ENCODE data around the gene TCF12. TPM values are rescaled to one million over a fixed set of nuclear protein-coding genes. Genes with fewer than 3 reads are reported as not detected.
"Not testable (repeated sequence)": the region's sequence is repeated elsewhere in the genome, so short reads cannot be mapped to it uniquely, and the experiment has no call there.

The TCF12 gene
- polyA plus RNA-seq, 3 donors = 15.8 to 52.5 (median 27.6) TPM

- Histone ChIP-seq H3K27me3 (ENCODE audit: control insufficient read depth in 2 of 2, insufficient read depth in 2 of 2, low read length in 2 of 2) (no peaks in the 10 kb centered on the region), H3K79me2 (ENCODE audit: insufficient read depth, low read length) (peaks cover 96% of the 10 kb centered on the region), H3K36me3 (replicated peaks in 1 of 2; ENCODE audit: control insufficient read depth in 1 of 2, insufficient read depth in 2 of 2, low read length in 2 of 2) (peaks cover 18 to 68% of the 10 kb centered on the region in 2 donors), H4K20me1 (ENCODE audit: insufficient read depth, low read length) (peaks cover 62% of the 10 kb centered on the region), H3K9ac (ENCODE audit: insufficient read depth, low read length, poor library complexity, severe bottlenecking) (no peak overlapping the region), H3K4me1 (ENCODE audit: control insufficient read depth in 1 of 2, insufficient read depth in 2 of 2, low read length in 2 of 2) (no peaks in the 10 kb centered on the region), H3K4me3 (replicated peaks in 1 of 3; ENCODE audit: low read depth in 2 of 3, low read length in 3 of 3) (no peak overlapping the region), H3K4me2 (replicated peaks; ENCODE audit: extremely low read depth, low read length, poor library complexity, severe bottlenecking) (no peak overlapping the region), H3K27ac (ENCODE audit: low read depth in 1 of 2, low read length in 2 of 2) (no peak overlapping the region), H2AFZ (ENCODE audit: insufficient read depth, low read depth, low read length, poor library complexity, severe bottlenecking) (no peak overlapping the region), H3K9me3 (replicated peaks in 1 of 2; ENCODE audit: control insufficient read depth in 1 of 2, insufficient read depth in 1 of 2, low read length in 2 of 2) (peaks cover 0 to 5% of the 10 kb centered on the region in 2 donors)
- intact Hi-C loops (cut with micrococcal nuclease) = no loop called here
- Mint-ChIP-seq H3K27me3 (ENCODE audit: low read depth in 3 of 3) (no peaks in the 10 kb centered on the region), H3K4me3 (no peak overlapping the region), H3K9me3 (peaks cover 0 to 7% (median under 1%) of the 10 kb centered on the region in 7 donors), H3K4me1 (peaks cover 21% of the 10 kb centered on the region), H3K27ac (peak overlapping the region in 1 of 7 donors; percentile 26), H3K36me3 (peaks cover 53 to 67% of the 10 kb centered on the region in 2 donors)
- TF ChIP-seq, protein P1, sequence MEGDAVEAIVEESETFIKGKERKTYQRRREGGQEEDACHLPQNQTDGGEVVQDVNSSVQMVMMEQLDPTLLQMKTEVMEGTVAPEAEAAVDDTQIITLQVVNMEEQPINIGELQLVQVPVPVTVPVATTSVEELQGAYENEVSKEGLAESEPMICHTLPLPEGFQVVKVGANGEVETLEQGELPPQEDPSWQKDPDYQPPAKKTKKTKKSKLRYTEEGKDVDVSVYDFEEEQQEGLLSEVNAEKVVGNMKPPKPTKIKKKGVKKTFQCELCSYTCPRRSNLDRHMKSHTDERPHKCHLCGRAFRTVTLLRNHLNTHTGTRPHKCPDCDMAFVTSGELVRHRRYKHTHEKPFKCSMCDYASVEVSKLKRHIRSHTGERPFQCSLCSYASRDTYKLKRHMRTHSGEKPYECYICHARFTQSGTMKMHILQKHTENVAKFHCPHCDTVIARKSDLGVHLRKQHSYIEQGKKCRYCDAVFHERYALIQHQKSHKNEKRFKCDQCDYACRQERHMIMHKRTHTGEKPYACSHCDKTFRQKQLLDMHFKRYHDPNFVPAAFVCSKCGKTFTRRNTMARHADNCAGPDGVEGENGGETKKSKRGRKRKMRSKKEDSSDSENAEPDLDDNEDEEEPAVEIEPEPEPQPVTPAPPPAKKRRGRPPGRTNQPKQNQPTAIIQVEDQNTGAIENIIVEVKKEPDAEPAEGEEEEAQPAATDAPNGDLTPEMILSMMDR (IDR thresholded peaks at IDR 0.05) = no peak
- no peak for DNase-seq
- no CpG with 5 or more reads among the region's 2 CpGs for WGBS (ENCODE audit: insufficient coverage)
These were observed 12.3 kb downstream of the TCF12 start for GRCh38 chr15:56930669-56931313.

GRCh38 chr15:56931639-56932508 lies 13.4 kb downstream of the TCF12 start:
- Histone ChIP-seq H2AFZ (ENCODE audit: insufficient read depth, low read depth, low read length, poor library complexity, severe bottlenecking) (no peak overlapping the region), H3K27ac (ENCODE audit: low read depth in 1 of 2, low read length in 2 of 2) (peak overlapping the region in 1 of 2 donors; percentile 11), H3K4me1 (ENCODE audit: control insufficient read depth in 1 of 2, insufficient read depth in 2 of 2, low read length in 2 of 2) (no peaks in the 10 kb centered on the region), H3K9me3 (replicated peaks in 1 of 2; ENCODE audit: control insufficient read depth in 1 of 2, insufficient read depth in 1 of 2, low read length in 2 of 2) (peaks cover 0 to 5% of the 10 kb centered on the region in 2 donors), H3K27me3 (ENCODE audit: control insufficient read depth in 2 of 2, insufficient read depth in 2 of 2, low read length in 2 of 2) (no peaks in the 10 kb centered on the region), H3K4me3 (replicated peaks in 1 of 3; ENCODE audit: low read depth in 2 of 3, low read length in 3 of 3) (no peak overlapping the region), H3K9ac (ENCODE audit: insufficient read depth, low read length, poor library complexity, severe bottlenecking) (no peak overlapping the region), H3K4me2 (replicated peaks; ENCODE audit: extremely low read depth, low read length, poor library complexity, severe bottlenecking) (no peak overlapping the region), H4K20me1 (ENCODE audit: insufficient read depth, low read length) (peaks cover 63% of the 10 kb centered on the region), H3K79me2 (ENCODE audit: insufficient read depth, low read length) (peaks cover 96% of the 10 kb centered on the region), H3K36me3 (replicated peaks in 1 of 2; ENCODE audit: control insufficient read depth in 1 of 2, insufficient read depth in 2 of 2, low read length in 2 of 2) (peaks cover 17 to 58% of the 10 kb centered on the region in 2 donors)
- WGBS (ENCODE audit: insufficient coverage) = no CpG with 5 or more reads among the region's 1 CpG
- peaks cover 50 to 66% of the 10 kb centered on the region in 2 donors for H3K36me3 Mint-ChIP-seq
- H3K9me3 Mint-ChIP-seq = peaks cover 1 to 13% (median 6%) of the 10 kb centered on the region in 7 donors
- TF ChIP-seq, protein P1 (IDR thresholded peaks at IDR 0.05) = no peak
- DNase-seq = no peak
- H3K27ac Mint-ChIP-seq = no peak overlapping the region
- intact Hi-C loops (cut with micrococcal nuclease) = no loop called here
- peaks cover 16% of the 10 kb centered on the region for H3K4me1 Mint-ChIP-seq
- no peaks in the 10 kb centered on the region for H3K27me3 Mint-ChIP-seq (ENCODE audit: low read depth in 3 of 3)
- H3K4me3 Mint-ChIP-seq = no peak overlapping the region

- H3K4me1 ChIP-seq (ENCODE audit: control insufficient read depth in 1 of 2, insufficient read depth in 2 of 2, low read length in 2 of 2); intact Hi-C loops (cut with micrococcal nuclease): not testable (repeated sequence)
- peaks cover 96% of the 10 kb centered on the region for H3K79me2 ChIP-seq (ENCODE audit: insufficient read depth, low read length)
These were observed 14.0 kb downstream of the TCF12 start for GRCh38 chr15:56932509-56932868.

More at GRCh38 chr15:56932509-56932868, 14.0 kb downstream of the TCF12 start:
- peaks cover 13% of the 10 kb centered on the region for H3K4me1 Mint-ChIP-seq
- H3K4me3 ChIP-seq (replicated peaks in 1 of 3; ENCODE audit: low read depth in 2 of 3, low read length in 3 of 3); H3K27ac ChIP-seq (ENCODE audit: low read depth in 1 of 2, low read length in 2 of 2); DNase-seq; H3K9ac ChIP-seq (ENCODE audit: insufficient read depth, low read length, poor library complexity, severe bottlenecking); H3K27me3 ChIP-seq (ENCODE audit: control insufficient read depth in 2 of 2, insufficient read depth in 2 of 2, low read length in 2 of 2); H3K27me3 Mint-ChIP-seq (ENCODE audit: low read depth in 3 of 3); H3K4me2 ChIP-seq (replicated peaks; ENCODE audit: extremely low read depth, low read length, poor library complexity, severe bottlenecking); H3K9me3 ChIP-seq (replicated peaks in 1 of 2; ENCODE audit: control insufficient read depth in 1 of 2, insufficient read depth in 1 of 2, low read length in 2 of 2); H2AFZ ChIP-seq (ENCODE audit: insufficient read depth, low read depth, low read length, poor library complexity, severe bottlenecking); H3K4me3 Mint-ChIP-seq; H3K27ac Mint-ChIP-seq: not testable (repeated sequence)
- peaks cover 1 to 13% (median 6%) of the 10 kb centered on the region in 7 donors for H3K9me3 Mint-ChIP-seq
- Histone ChIP-seq H4K20me1 (ENCODE audit: insufficient read depth, low read length) (peaks cover 69% of the 10 kb centered on the region), H3K36me3 (replicated peaks in 1 of 2; ENCODE audit: control insufficient read depth in 1 of 2, insufficient read depth in 2 of 2, low read length in 2 of 2) (peaks cover 17 to 55% of the 10 kb centered on the region in 2 donors)
- H3K36me3 Mint-ChIP-seq = peaks cover 47 to 59% of the 10 kb centered on the region in 2 donors
- no CpG with 5 or more reads among the region's 4 CpGs for WGBS (ENCODE audit: insufficient coverage)

All from CD14-positive monocyte (primary cell).